Gastroesophageal sphincter (tissue), 4 donors: Measurements from ENCODE around the gene FNDC5. TPM values are rescaled to one million over a fixed set of nuclear protein-coding genes. Genes with fewer than 3 reads are reported as not detected.

ENCODE experiments used
- ATAC-seq: fragments of 150-250 bp; one replicate; pipeline ENCODE4 v1.9.1; 2016; ENCODE audit warnings: mild to moderate bottlenecking, moderate library complexity
- H3K27ac ChIP-seq, 4 donors: fragments of 200-600 bp; sonication (generic) in 3 of 4; 1 replicate in 3 of 4; 2 replicates in 1 of 4; pipeline ENCODE4 v1.5.1; 2016 to 2019
- H3K27me3 ChIP-seq: fragments of 200-600 bp; sonication (generic); one replicate; pipeline ENCODE4 v1.5.1; 2019
- H3K36me3 ChIP-seq, 2 donors: fragments of 200-600 bp; sonication (generic); one replicate each; pipeline ENCODE4 v1.5.1; 2019; ENCODE audit warnings: control low read depth in 1 of 2
- H3K4me1 ChIP-seq, 3 donors: fragments of 200-600 bp; sonication (generic); 1 replicate in 2 of 3; 2 replicates in 1 of 3; pipeline ENCODE4 v1.5.1; 2016 to 2019; ENCODE audit warnings: control low read depth in 2 of 3
- H3K4me3 ChIP-seq, 2 donors: fragments of 200-600 bp; sonication (generic); one replicate each; pipeline ENCODE4 v1.5.1; 2019; ENCODE audit warnings: mild to moderate bottlenecking in 1 of 2, moderate library complexity in 1 of 2
- H3K9me3 ChIP-seq, 3 donors: fragments of 200-600 bp; sonication (generic); one replicate each; pipeline ENCODE4 v1.5.1; 2017 to 2019; ENCODE audit warnings: control low read depth in 2 of 3
- EP300 ChIP-seq: sonication (generic); formaldehyde crosslinking; IDR thresholded peaks from one replicate; pipeline ENCODE4 v1.6.1; 2017; ENCODE audit warnings: antibody characterized with exemption, mild to moderate bottlenecking
- POLR2A ChIP-seq, 2 donors: fragments of 450-650 bp; IDR thresholded peaks; one replicate each; pipeline ENCODE4 v1.6.1; 2017; ENCODE audit warnings: antibody characterized with exemption in 2 of 2, mild to moderate bottlenecking in 2 of 2, moderate library complexity in 1 of 2
- POLR2AphosphoS5 ChIP-seq: sonication (generic); formaldehyde crosslinking; IDR thresholded peaks from one replicate; pipeline ENCODE4 v1.6.1; 2017; ENCODE audit warnings: antibody characterized with exemption
- WGBS, 2 donors: methylation state at CpG; one replicate each; pipeline ENCODE4 v1.1.5; 2018; ENCODE audit warnings: low coverage in 1 of 2; 5-methylcytosine and 5-hydroxymethylcytosine counted together
- total RNA-seq, 4 donors: library from RNA; depleted of rRNA; stranded (reverse); fragments of >200 nt; gene quantifications; one replicate each; pipeline ENCODE4 v1.1.0, GENCODE V29; 2016
- TF ChIP-seq, protein P1 (sequence below), 4 experiments: fragments of 200-600 bp in 2 of 4; fragments of 450-650 bp in 2 of 4; sonication (generic) in 1 of 4; IDR thresholded peaks; one replicate each; pipeline ENCODE4 v1.5.1; 2017 to 2019; ENCODE audit warnings: antibody characterized with exemption in 4 of 4, mild to moderate bottlenecking in 2 of 4, moderate library complexity in 2 of 4

Gene FNDC5
- total RNA-seq, 4 donors from 2014 or later, result 7.3 to 11.3 (median 8.9) TPM

DNA sequence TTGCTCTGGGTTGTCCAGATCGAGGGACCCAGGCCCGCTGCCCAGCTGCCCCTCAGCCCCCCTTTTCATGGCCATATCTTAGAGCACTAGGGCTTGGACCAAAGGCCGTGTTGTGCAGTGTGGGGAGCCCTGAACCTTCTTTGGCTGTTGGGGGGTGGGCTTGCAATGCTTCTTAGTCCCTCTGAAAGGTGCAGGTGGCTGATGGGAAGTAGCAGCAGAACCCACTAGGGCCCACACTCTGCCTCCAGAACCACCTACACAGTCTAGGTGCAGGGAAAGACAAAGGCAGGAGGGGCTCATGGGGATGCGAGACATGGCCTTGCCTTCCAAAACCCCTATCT lies 13.3 kb upstream of the FNDC5 start:
- Histone ChIP-seq H3K4me1 (peaks cover 0 to 31% (median 12%) of the 10 kb centered on the region in 3 donors), H3K9me3 (no peaks in the 10 kb centered on the region), H3K27ac (no peak overlapping the region), H3K36me3 (no peaks in the 10 kb centered on the region), H3K4me3 (no peak overlapping the region), H3K27me3 (peaks cover 55% of the 10 kb centered on the region)
- WGBS, 2 donors, result 60% methylated on average over 1 of the region's 4 CpGs; no CpG with 5 or more reads in 1 of the 2 donors
- TF ChIP-seq EP300 (no peak), POLR2AphosphoS5 (no peak)
- no peak for ATAC-seq

DNA sequence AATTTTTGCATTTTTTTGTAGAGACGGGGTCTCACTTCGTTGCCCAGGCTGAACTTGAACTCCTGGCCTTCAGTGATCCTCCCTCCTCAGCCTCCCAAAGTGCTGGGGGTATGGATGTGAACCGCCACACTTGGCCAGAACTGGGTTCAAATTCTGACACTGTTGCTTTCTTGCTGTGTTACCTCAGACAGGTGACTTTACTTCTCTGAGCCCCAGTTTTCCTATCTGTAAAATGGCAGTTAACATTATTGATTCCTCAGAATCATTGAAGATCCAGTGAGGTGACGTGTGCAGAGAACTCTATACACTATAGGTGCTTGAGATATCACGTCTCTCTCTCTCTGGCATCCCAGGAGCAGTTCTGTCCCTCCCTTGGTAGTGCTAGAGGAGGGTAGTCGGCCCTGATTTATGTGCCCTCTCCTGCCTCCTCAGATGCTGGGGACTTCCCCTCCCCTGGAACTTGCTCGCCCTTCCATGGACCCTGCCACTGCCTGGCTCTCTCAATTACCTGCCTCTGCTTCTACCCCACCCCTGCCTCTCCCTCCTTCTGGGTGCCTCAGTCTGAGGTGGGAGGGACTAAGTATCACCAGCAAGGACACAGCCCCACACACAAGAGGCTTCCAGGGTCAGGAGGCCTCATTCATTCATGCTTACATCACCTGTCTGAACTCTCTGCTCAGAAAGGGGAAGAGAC lies 12.8 kb upstream of the FNDC5 start:
- Histone ChIP-seq H3K27ac (no peak overlapping the region), H3K36me3 (no peaks in the 10 kb centered on the region), H3K4me1 (peaks cover 0 to 31% (median 12%) of the 10 kb centered on the region in 3 donors), H3K9me3 (no peaks in the 10 kb centered on the region), H3K27me3 (peaks cover 50% of the 10 kb centered on the region), H3K4me3 (no peak overlapping the region)
- no peak for ATAC-seq
- WGBS, 2 donors, result 96% methylated on average over 4 of the region's 7 CpGs; no CpG with 5 or more reads in 1 of the 2 donors
- no peak for TF ChIP-seq EP300
- TF ChIP-seq POLR2AphosphoS5, result no peak
- no peak for TF ChIP-seq POLR2A (IDR thresholded peaks at IDR 0.05)
- TF ChIP-seq, protein P1, sequence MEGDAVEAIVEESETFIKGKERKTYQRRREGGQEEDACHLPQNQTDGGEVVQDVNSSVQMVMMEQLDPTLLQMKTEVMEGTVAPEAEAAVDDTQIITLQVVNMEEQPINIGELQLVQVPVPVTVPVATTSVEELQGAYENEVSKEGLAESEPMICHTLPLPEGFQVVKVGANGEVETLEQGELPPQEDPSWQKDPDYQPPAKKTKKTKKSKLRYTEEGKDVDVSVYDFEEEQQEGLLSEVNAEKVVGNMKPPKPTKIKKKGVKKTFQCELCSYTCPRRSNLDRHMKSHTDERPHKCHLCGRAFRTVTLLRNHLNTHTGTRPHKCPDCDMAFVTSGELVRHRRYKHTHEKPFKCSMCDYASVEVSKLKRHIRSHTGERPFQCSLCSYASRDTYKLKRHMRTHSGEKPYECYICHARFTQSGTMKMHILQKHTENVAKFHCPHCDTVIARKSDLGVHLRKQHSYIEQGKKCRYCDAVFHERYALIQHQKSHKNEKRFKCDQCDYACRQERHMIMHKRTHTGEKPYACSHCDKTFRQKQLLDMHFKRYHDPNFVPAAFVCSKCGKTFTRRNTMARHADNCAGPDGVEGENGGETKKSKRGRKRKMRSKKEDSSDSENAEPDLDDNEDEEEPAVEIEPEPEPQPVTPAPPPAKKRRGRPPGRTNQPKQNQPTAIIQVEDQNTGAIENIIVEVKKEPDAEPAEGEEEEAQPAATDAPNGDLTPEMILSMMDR (IDR thresholded peaks at IDR 0.05), result no peak

DNA sequence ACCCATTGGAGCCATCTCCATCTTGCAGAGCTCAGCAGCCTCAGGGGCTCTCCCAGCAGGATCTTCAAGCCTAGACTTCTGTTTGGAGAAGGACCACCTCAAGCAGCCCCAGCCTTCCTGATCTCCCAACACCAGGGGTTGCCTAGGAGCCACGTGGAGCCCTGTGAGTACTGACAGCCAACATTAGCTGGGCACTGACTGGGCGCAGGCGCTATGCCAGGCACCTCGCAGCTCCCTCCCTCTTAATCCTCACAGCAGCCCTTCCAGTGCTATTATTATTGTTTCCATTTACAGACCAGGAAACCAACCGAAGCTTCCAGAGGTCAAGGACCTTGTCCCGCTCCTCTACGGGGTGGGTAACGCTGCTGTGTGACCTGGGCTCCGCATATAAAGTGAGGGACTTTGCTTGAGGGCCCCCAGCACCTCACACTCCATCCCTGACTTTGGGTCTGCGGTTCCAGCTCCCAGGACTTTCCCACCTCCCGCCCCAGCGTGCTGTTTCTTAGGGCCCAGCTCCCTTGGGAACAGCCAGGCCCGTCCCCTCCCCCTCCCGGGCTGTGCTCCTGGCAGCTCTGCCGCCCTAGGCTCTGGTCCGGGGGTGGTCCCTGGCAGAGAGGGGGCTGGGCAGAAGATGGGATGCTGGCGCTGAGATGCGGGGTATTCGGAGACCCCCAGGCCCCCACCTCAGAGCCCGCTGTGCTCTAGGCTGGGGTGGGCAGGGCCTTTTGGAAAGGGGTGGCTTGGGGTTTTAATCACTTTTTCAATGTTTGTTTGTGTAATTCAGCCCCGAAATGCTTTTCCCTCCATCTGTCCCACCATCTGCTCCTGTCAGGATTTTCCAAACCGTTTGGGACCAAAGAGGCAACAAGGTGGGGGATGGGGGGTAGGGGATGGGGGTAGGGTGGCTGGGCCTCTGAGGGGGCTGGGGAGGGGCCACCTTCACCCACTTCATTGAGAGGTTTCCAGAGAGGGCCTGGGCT lies 11.4 kb upstream of the FNDC5 start:
- H3K27ac ChIP-seq, result peak overlapping the region in 1 of 4 donors; percentile 43
- 22 to 34% methylated on average over 9 to 10 of the region's 22 CpGs for WGBS, 2 donors
- H3K4me3 ChIP-seq, result no peak overlapping the region
- TF ChIP-seq POLR2A (IDR thresholded peaks at IDR 0.05) (no peak), POLR2AphosphoS5 (no peak), EP300 (no peak)
- TF ChIP-seq, protein P1 (IDR thresholded peaks at IDR 0.05), result no peak
- peaks cover 0 to 44% (median 16%) of the 10 kb centered on the region in 3 donors for H3K4me1 ChIP-seq
- ATAC-seq, result no peak
- H3K27me3 ChIP-seq, result peaks cover 37% of the 10 kb centered on the region
- H3K36me3 ChIP-seq, result no peaks in the 10 kb centered on the region
- H3K9me3 ChIP-seq, result no peaks in the 10 kb centered on the region

DNA sequence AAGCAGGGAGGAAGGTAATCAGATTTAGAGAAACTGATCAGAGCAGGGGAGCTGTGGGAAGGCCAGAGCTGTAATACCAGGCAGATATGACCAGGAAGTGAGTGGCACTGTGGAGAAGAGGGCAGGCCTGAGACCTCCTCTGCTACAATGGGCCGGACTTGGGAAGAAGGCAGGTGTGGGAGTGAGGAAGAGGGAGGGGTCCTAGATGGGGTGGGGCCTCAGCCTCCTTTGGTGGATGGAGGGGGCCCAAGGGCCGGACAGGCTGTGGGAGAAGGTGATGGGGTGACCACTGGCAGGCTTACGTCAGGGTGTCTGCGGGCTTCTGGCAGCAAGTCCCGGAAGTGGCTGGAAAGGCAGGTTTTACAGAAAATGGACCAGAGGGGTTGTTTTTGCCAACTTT lies 10.6 kb upstream of the FNDC5 start:
- TF ChIP-seq POLR2AphosphoS5 (no peak), EP300 (no peak), POLR2A (IDR thresholded peaks at IDR 0.05) (no peak)
- TF ChIP-seq, protein P1 (IDR thresholded peaks at IDR 0.05), result no peak
- no peak for ATAC-seq
- no peak overlapping the region for H3K27ac ChIP-seq

DNA sequence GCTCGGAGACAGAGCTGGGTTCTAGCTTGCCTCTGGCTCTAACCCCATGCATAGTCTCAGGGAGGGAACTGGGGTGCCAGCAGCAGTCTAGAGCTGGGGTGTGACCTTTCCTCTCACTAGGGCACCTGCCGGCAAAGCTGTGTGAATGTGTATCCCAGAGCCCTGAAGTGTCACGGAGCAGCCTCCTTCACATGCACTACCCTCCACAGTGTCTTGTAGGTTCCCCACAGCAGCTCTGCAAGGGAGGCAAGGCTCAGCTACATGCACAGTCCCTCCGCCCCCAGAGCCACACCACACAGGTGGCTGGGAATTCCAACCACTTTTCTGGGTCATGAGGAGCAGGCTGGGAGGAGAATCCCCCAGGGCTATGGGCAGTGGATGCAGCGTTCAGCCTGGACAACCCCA lies 7.9 kb upstream of the FNDC5 start:
- H3K27ac ChIP-seq, result no peak overlapping the region
- peaks cover 2% of the 10 kb centered on the region for H3K27me3 ChIP-seq
- TF ChIP-seq, protein P1 (IDR thresholded peaks at IDR 0.05), result no peak
- no peak for TF ChIP-seq POLR2A (IDR thresholded peaks at IDR 0.05)
- TF ChIP-seq POLR2AphosphoS5, result no peak
- no peak for TF ChIP-seq EP300
- no peaks in the 10 kb centered on the region for H3K36me3 ChIP-seq
- no peak for ATAC-seq
- no peak overlapping the region for H3K4me3 ChIP-seq
- 100% methylated on average over 1 of the region's 5 CpGs; no CpG with 5 or more reads in 1 of the 2 donors for WGBS, 2 donors
- H3K9me3 ChIP-seq, result no peaks in the 10 kb centered on the region
- H3K4me1 ChIP-seq, result peaks cover 0 to 36% (median 9%) of the 10 kb centered on the region in 3 donors

More for the DNA sequence above, 10.6 kb upstream of the FNDC5 start:
- no peaks in the 10 kb centered on the region for H3K9me3 ChIP-seq
- H3K4me3 ChIP-seq, result no peak overlapping the region
- no peaks in the 10 kb centered on the region for H3K36me3 ChIP-seq
- H3K4me1 ChIP-seq, result peaks cover 0 to 44% (median 13%) of the 10 kb centered on the region in 3 donors
- WGBS, 2 donors, result 69 to 88% methylated on average over 3 to 5 of the region's 5 CpGs
- peaks cover 28% of the 10 kb centered on the region for H3K27me3 ChIP-seq
